DND-41 (cell line): ENCODE data around the gene TNXB.

Experiments
- ATAC-seq: fragments of 200-7000 bp; cut with Tn5 transposase; 3 replicates; pipeline ENCODE4 v1.9.1; 2021; ENCODE audit warnings: low read depth; ENCODE audit not compliant: insufficient read depth
- DNase-seq: peaks from one replicate; pipeline ENCODE4 v3.0.0-alpha.2; 2020
- H2AFZ ChIP-seq: 2 replicates; pipeline ENCODE4 v1.6.0; 2012; ENCODE audit warnings: low read depth, low read length
- H3K27ac ChIP-seq: 2 replicates; pipeline ENCODE4 v1.5.1; 2012; ENCODE audit warnings: low read length, inconsistent platforms
- H3K27me3 ChIP-seq: fragments of 200-600 bp; sonication (generic); 2 replicates; pipeline ENCODE4 v1.6.0; 2012; ENCODE audit warnings: low read length, mild to moderate bottlenecking, inconsistent platforms; ENCODE audit not compliant: insufficient read depth, poor library complexity
- H3K36me3 ChIP-seq: 2 replicates; pipeline ENCODE4 v1.5.1; 2012; ENCODE audit warnings: low read length, inconsistent platforms; ENCODE audit not compliant: insufficient read depth
- H3K4me1 ChIP-seq: 2 replicates; pipeline ENCODE4 v1.5.1; 2012; ENCODE audit warnings: mild to moderate bottlenecking, low read length; ENCODE audit not compliant: insufficient read depth
- H3K4me2 ChIP-seq: 2 replicates; pipeline ENCODE4 v1.6.0; 2012; ENCODE audit warnings: mild to moderate bottlenecking, moderate library complexity, low read length, inconsistent platforms; ENCODE audit not compliant: insufficient read depth
- H3K4me3 ChIP-seq, 2 experiments: fragments of 200-600 bp in 1 of 2; shearing (Covaris generic) in 1 of 2; 2 replicates each; pipeline ENCODE4 v1.5.1; 2012 to 2016; ENCODE audit warnings: inconsistent platforms in 2 of 2, low read length in 2 of 2, mild to moderate bottlenecking in 2 of 2, low read depth in 1 of 2, moderate library complexity in 1 of 2
- H3K79me2 ChIP-seq: 2 replicates; pipeline ENCODE4 v1.6.0; 2012; ENCODE audit warnings: low read length, inconsistent platforms; ENCODE audit not compliant: insufficient read depth
- H3K9ac ChIP-seq: 2 replicates; pipeline ENCODE4 v1.6.0; 2012; ENCODE audit warnings: low read depth, mild to moderate bottlenecking, inconsistent platforms, low read length, moderate library complexity
- H3K9me3 ChIP-seq: 2 replicates; pipeline ENCODE4 v1.5.1; 2012; ENCODE audit warnings: low read length, moderate library complexity, mild to moderate bottlenecking, inconsistent platforms; ENCODE audit not compliant: insufficient read depth, severe bottlenecking
- H4K20me1 ChIP-seq: 2 replicates; pipeline ENCODE4 v1.6.0; 2012; ENCODE audit warnings: low read length; ENCODE audit not compliant: insufficient read depth
- CTCF ChIP-seq: IDR thresholded peaks from 2 replicates; pipeline ENCODE4 v1.5.1; 2012; ENCODE audit warnings: borderline replicate concordance, low read length, moderate library complexity, mild to moderate bottlenecking; ENCODE audit not compliant: poor library complexity, severe bottlenecking; ENCODE audit errors: extremely low read depth
- EZH2 ChIP-seq: IDR thresholded peaks from 3 replicates; pipeline ENCODE4 v1.6.1; 2012; ENCODE audit warnings: borderline replicate concordance, low read depth, mild to moderate bottlenecking, moderate library complexity, low read length, inconsistent platforms; ENCODE audit not compliant: severe bottlenecking

TNXB gene

GRCh38 chr6:32076321-32076809 is 32.8 kb downstream of the TNXB start:
- Histone ChIP-seq H3K27me3 (peaks cover 27% of the 10 kb centered on the region), H3K36me3 (no peaks in the 10 kb centered on the region), H3K79me2 (no peaks in the 10 kb centered on the region), H3K9ac (no peak overlapping the region), H3K4me3 (no peak overlapping the region), H3K4me1 (no peaks in the 10 kb centered on the region), H2AFZ (no peak overlapping the region), H3K9me3 (no peaks in the 10 kb centered on the region), H4K20me1 (no peaks in the 10 kb centered on the region), H3K27ac (no peak overlapping the region), H3K4me2 (no peak overlapping the region)
- DNase-seq (no peak), ATAC-seq (no peak)
- TF ChIP-seq CTCF: no peak
- TF ChIP-seq EZH2: no peak

GRCh38 chr6:32075781-32076180 is 33.4 kb downstream of the TNXB start:
- H3K4me1 ChIP-seq: no peaks in the 10 kb centered on the region
- peaks cover 21% of the 10 kb centered on the region for H3K27me3 ChIP-seq
- H3K9ac ChIP-seq: no peak overlapping the region
- H2AFZ ChIP-seq: no peak overlapping the region
- H3K36me3 ChIP-seq: no peaks in the 10 kb centered on the region
- no peak overlapping the region for H3K27ac ChIP-seq
- ATAC-seq (no peak), DNase-seq (no peak)
- no peaks in the 10 kb centered on the region for H3K79me2 ChIP-seq
- H3K4me2 ChIP-seq: no peak overlapping the region
- no peaks in the 10 kb centered on the region for H3K9me3 ChIP-seq
- TF ChIP-seq CTCF (no peak), EZH2 (no peak)
- no peak overlapping the region for H3K4me3 ChIP-seq
- no peaks in the 10 kb centered on the region for H4K20me1 ChIP-seq

- Histone ChIP-seq H3K27me3 (peaks cover 16% of the 10 kb centered on the region), H3K9me3 (no peaks in the 10 kb centered on the region)
- no peak for ATAC-seq
These were observed 34.1 kb downstream of the TNXB start for GRCh38 chr6:32074996-32075532.

More at GRCh38 chr6:32074996-32075532, 34.1 kb downstream of the TNXB start:
- no peak overlapping the region for H3K27ac ChIP-seq
- H3K36me3 ChIP-seq: no peaks in the 10 kb centered on the region
- no peaks in the 10 kb centered on the region for H3K79me2 ChIP-seq
- no peaks in the 10 kb centered on the region for H4K20me1 ChIP-seq
- H3K9ac ChIP-seq: no peak overlapping the region
- H3K4me2 ChIP-seq: no peak overlapping the region
- no peak overlapping the region for H2AFZ ChIP-seq
- H3K4me1 ChIP-seq: no peaks in the 10 kb centered on the region
- DNase-seq: no peak
- no peak overlapping the region for H3K4me3 ChIP-seq
- no peak for TF ChIP-seq EZH2
- TF ChIP-seq CTCF: no peak
